IPS-11a (cell line): ENCODE results near the gene HLA-F.

Source experiments
- H3K4me3 ChIP-seq: one replicate; pipeline ENCODE4 v1.5.1; 2013; ENCODE audit warnings: low read depth, low read length, control low read depth

Gene HLA-F

DNA sequence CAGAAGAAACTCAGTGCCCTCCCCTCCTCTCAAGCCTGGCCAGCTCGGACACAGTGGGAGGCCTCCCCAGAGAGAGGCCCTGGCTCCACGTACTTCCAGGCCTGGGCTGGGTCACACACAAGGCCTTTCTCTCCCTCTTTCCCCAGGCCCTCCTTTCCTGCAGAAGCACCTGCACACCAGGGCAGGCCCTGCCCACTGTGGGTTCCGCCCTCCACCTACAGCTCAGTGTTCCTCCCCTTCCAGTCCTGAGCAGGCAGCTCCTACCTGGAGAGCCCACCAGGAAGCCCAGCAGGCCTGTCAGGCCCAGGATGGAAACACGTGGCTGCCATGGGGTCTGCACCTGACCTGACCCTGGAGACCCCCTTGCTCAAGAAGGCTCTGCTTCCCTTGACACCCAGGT is 18.9 kb downstream of the HLA-F start:
- H3K4me3 ChIP-seq, result no peak overlapping the region

DNA sequence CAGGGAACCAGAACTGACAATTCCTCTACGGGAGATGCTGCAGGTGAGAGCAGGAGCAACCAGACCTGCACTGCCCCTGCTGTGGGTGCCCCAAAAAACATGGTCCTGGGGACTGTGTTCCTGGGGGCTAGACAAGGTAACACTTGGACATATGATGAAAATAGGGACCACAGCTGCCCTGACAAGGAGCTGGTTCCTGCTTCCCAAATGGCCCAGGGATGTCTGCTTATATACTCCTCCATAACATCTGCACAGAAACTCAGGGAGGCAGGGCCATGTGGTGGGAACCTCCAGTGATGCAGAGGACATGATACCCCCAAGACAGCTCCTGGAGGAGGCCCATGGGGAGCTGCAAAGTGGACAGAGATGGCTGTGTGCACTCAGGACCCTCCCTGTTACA is 19.8 kb downstream of the HLA-F start:
- no peak overlapping the region for H3K4me3 ChIP-seq

DNA sequence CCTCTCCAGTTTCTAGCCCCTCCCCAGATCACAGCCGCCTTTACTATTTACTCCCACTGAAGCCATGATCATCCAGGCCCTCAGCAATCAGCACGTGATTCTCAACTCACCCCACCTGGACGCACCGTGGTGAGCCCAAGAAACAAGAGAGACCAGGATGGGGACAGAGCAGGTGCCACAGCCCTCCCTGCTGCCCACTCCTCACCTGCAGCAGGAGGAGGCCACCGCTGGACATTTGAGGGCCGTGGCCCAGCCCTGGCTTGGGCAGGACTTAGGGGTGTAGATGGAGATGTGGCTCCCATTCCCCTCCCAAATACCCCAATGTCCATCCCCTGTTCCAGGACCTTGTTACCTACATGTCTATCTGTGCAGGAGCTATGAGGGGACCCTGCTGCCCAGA is 20.3 kb downstream of the HLA-F start:
- H3K4me3 ChIP-seq, result no peak overlapping the region

DNA sequence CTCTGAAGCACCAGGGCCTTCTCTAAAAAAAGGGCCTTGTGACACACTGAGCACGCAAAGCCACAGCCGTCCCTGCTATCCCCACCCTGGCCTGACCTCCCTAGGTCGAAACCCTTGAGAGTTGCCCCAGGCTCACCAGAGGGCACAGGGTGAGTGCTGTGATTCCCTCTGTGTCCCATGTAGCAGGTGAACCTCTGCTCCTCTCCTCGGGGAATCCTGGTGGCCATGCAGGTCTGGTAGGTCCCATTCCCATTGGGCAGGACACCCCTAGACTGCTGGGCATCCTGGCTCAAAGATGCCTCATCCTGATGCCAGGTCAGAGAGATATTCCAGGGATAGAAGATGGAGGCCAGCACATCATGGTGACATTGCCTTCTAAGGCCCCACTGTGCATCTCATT is 20.9 kb downstream of the HLA-F start:
- H3K4me3 ChIP-seq, result no peak overlapping the region

DNA sequence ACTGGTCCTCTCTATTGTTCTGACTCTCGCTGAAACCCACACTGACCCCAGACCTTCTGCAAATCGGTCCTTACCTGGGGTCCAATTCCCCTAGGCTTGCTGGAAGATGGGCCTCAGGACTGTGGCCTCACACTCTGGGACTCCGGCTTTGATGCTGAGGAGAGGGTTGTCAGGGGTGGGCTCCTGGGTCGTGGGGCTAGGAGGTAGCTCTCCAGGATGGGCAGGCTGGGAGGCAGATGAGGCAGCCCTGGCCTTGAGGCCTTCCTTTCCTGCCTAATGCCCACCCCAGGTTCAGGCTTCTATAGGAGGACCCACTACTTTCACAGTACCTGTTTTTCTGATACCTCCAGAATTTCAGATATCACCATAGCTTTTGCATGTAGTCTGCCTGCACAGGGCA is 21.4 kb downstream of the HLA-F start:
- no peak overlapping the region for H3K4me3 ChIP-seq

DNA sequence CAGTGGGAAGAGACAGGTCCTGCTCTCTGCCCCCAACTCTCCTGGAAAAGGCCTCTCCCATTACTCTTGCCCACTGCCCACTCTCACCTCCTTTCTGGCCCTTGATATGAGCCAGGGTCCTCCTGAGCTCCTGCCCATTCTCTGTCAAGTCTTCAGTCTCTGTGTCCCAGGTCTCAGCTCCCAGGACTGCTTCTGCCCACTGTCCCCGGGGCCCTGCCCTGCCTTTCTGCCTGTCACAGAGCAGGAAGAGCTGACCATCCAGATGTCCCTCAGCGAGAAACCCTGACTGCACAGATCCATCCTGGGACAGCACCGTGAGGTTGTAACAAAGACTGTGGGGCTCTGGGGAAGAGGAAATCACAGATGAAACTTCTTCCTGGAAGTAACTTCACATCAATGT is 22.2 kb downstream of the HLA-F start:
- no peak overlapping the region for H3K4me3 ChIP-seq

DNA sequence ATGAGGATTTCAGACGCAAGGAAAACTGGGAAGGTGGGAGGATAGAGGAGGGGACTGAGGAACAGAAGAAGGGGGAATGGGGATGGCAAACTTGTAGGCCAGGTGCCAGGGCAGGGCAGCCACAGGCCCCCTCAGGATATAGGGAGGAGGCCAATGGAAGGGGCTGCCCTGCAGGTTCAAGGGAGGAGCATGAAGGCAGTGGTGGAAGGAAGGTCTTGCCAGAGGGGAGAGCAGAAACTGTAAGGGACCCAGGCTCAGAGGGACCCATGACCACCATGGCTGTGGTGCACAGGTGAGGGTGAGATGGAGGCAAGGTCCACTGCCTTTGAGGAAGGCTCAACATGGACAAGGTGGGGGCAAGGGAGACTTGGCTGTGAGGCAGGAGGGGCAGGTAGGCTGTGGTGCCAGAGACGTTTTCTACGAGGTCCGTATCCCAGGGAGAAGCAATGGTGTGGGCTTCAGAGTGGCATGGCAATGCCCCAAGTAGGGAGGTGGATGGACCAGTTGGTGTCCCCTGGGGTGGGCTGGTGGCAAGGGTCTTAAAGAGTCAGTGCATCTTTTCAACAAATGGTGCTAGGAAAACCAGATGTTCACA is 22.7 kb downstream of the HLA-F start:
- no peak overlapping the region for H3K4me3 ChIP-seq

DNA sequence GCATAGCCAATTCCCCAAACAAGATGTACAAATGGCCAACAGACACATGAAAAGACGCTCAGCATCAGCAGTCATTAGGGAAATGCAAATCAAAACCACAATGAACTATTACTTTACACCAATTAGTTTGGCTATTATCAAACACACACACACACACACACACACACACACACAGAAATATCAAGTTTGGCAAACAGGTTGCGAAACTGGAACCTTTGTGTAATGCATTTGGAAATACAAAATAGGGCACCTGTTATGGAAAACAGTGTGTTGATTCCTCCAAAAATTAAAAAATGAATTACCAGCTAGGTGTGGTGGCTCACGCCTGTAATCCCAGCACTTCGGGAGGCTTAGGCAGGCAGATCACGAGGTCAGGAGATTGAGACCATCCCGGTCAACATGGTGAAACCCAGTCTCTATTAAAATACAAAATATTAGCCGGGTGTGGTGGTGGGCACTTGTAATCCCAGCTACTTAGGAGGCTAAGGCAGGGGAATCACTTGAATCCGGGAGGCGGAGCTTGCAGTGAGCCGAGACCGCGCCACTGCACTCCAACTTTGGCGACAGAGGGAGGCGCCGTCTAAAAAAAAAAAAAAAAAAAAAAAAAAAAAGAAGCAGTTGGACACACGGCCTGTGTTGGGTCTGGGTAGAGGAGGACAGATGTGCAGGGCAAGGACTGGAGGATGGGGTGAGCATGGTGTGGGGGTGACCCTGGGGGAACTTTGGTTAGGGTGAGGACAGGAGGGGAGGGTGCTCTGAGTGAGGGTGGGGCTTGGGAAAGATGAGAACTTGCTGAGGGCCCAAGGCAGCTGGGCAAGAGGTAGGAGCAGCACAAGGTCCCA is 23.8 kb downstream of the HLA-F start:
- no peak overlapping the region for H3K4me3 ChIP-seq

DNA sequence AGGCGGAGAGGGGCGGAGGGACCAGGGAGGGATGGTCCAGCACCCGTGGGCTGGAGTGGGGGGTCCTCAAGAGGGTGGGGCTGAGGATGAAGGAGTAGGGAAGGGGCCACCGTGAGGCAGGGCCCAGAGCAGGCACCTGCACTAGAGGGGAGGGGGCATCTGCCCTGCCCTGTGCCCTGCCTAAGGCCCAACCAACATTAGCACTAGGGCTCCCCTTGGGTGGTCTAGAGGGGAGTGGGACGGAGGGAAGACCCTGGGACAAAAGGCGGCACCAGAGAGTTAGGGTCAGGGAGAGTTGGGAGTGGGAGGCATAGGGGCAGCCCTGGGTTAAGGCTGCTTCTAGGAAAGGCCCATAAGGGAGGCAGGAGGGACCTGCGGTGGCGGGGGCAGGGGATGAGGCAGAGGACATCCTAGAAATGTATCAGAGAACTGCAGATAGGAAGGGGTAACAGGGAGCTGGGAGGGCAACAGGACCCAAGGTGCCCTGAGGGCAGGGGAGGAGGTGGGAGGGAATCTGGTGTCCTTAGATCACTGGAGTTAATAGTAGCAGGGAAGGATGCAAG is 24.5 kb downstream of the HLA-F start:
- H3K4me3 ChIP-seq, result no peak overlapping the region

DNA sequence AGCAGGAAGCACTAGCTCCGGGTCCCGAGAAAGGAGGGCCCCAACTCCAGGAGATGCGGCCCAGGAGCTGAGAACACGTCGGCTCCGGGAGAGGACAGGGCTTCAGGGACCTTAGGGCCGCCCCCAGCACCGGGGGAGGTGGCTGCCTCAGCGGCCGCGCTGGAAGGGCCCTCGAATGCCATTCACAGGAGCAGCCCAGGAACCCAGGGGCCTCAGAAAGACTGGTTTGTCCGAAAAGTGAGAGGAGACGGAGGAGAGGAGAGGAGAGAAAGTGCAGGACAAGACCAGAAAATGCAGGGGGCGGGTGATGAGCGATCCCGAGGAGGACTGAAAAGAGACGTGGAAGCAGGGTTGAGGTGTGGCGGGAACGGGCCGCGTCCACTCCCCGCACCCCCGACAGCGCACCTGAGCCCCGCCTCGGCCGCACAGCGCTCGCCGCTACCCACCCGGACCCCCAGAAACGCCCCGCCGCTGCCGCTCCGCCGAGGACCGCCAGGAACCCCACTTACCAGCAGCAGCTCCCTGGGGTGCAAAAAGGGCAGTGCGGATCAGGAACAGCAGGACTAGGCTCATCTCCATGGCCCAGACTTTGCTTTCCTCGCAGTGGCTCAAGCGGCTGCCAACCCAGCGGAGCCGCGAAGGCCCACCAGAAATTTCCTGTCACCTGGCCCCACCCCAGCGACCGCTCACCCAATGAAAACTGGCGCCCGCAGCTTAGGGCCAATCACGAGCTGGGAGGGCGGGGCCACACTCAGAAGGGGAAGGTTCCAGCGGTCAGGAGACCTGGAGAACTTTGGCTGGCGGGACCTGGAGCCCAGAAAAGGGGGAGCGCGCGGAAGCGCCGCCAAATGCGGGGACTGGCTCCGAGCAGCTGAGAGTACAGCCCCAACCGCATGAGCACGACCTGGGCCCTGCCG is 25.4 kb downstream of the HLA-F start:
- peak overlapping the region; percentile 60 for H3K4me3 ChIP-seq

DNA sequence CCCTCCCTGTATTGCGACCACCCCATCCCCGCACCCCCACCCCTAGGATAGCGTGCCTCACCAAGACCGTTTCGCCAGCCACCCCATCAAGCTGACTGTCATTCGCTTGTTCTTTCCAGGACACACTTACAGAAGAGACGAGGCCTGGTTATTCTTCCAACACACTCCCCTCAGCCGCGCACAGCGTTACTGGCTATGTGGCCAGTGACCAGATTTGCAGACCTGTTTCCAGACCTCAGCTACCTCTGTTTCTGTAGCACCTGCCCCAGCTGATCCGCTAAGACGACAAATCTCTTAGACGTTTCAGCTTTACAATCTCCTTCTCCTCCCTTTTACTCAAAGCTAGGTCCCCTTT is 26.1 kb downstream of the HLA-F start:
- peak overlapping the region; percentile 22 for H3K4me3 ChIP-seq

DNA sequence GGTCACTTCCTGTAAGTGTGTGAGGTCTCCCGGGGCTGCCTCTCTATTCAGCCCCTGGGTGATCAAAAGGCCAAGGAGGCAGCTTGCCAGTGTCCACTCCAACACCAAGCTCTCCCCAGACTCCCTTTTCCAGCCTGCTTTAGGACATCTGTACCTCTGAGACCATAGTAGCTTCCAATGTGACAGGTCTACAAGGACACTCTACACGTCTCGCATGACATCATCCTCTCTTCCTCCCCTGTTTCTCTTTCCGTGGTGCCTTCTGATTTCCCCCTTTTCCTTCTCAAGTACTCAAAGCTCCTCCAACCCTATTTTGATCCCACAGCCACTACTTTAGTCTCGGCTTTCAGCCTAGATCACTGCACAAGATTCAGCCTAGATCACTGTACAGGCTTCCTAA is 26.4 kb downstream of the HLA-F start:
- peak overlapping the region; percentile 22 for H3K4me3 ChIP-seq

DNA sequence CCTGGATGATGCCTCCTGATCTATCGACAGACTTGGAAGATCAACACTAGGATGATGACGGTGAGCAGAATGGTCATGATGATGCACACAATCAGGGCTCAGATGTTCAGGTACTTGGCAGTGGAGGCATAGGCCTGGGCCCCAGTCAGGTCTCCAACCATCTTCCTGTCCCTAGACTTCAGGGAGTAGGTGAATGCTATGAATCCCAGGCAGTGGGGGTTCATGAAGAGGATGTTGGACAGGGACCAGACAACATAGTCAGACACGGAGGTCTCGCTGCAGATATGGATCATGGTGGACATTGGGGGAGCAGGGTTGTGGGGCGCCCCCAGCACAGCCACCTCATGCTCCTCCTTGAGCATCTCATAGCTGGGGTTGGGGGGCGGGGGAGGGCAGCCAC is 27.5 kb downstream of the HLA-F start:
- H3K4me3 ChIP-seq, result no peak overlapping the region

DNA sequence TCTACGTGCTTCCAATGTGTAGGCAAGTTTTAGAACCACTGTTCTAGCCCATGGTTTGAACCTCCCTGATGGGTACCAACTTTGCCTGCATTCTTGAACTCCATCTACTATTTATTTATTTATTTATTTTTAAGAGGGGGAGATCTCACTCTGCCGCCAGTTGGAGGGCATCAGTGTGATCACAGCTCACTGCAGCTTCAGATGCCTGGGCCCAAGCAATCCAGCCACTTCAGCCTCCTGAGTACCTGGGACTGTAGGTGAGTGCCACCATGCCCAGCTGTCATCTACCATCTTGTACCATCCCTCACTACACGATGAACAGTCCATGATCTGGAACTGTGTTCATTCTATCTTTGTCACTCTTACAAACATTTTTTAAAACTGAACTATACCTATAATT is 28.2 kb downstream of the HLA-F start:
- H3K4me3 ChIP-seq, result no peak overlapping the region

DNA sequence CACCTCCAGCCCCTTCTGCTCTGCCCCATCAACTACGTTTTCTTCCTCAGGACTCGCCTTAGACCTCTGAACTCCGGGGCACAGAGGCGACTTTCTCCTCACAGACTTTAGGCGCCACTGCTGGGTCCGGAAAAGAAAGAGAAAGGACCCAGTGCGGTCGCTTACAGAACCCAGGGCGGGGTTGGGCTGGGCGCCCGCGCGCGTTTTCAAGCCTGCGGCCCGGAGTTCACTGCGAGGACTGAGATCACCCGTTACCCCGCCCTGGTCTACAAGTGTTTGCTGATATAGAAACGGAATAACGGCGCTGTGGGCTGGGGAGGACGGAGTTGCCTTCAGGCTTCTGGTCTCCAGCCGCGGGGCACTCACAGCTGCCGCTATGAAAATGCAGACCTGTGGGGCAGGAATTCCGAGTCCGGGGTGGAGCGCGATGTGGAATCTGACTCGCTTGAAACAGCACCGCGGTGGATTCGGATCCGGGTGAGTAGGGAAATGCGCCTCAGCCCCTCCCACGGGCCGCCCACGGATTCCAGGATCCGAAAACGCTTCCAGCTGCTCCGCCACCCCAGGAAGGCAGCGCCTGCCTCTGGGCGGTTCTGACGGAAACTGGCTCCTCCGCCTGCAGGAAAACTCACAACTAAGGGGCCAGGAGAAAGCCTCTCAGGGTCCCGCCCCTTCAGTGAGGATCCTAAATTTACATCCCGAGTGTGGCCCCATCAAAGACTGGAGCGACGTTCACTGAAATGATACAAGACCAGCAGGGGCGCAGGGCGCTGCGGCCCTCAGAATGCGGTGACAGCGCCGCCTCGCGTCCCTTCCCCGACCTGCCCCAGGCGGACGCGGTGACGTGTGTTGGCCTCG is 29.4 kb downstream of the HLA-F start:
- H3K4me3 ChIP-seq, result peak overlapping the region; percentile 60

DNA sequence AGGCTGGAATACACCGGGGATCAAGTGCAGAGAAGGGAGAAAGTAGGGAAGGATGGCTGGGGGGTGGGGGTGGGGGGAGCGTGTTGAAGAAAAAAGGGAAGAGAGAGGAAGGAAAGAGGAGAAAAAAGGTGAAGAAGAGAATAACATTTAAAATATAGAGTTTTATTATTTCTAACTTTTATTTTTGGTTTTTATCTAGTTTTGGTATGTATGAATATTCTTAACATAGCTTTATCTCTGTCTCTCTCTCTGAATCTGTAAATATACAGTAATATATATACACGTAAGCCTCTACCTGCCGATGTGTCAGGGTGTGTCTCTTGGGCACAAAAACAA is 30.0 kb downstream of the HLA-F start:
- H3K4me3 ChIP-seq, result no peak overlapping the region

DNA sequence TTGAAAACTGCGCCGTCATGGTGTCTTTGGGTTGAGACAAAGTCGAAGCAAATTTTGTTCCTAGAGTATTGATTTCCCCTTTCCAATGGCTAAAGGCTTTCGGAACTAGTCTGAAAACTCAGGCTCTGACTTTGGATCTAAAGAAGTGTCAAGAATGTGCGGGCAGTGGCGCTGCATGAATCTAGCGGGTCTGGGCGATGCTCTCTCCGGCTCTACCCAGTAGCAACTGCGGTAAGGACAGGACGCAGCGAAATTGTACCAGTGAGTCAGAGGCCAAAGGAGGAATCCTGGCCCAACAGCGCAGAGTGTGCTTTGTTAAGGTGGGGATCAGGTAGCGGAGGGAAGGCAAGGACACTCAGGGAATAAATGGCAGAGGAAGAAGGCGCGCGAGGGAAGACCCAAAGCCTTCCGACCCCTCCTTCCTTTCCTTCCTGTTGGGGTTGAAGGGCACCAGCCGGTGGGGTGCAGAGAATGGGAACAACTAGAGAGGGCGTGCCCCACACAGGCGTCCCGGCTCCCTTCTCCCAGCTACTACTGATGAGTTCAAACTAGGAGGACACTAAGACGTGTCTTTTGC is 32.1 kb downstream of the HLA-F start:
- H3K4me3 ChIP-seq, result no peak overlapping the region

DNA sequence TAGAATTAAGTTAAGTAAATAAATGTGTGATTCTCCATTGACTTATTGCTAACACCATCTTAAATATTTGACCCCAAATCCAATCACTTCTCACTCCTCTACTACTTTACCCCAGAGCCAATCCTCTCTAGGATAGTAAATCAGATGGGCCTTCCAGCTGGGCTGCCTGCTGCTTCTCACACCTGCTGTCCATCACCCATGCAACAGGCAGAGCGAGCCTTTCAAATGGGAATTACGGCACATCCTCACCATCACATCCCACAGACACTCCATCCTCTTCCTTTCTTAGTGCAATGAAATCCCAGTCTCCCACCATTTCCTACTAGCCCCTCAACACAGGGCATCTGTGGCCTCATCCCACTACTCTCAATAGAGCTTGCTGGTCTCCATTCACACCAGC is 34.0 kb downstream of the HLA-F start:
- H3K4me3 ChIP-seq, result no peak overlapping the region

DNA sequence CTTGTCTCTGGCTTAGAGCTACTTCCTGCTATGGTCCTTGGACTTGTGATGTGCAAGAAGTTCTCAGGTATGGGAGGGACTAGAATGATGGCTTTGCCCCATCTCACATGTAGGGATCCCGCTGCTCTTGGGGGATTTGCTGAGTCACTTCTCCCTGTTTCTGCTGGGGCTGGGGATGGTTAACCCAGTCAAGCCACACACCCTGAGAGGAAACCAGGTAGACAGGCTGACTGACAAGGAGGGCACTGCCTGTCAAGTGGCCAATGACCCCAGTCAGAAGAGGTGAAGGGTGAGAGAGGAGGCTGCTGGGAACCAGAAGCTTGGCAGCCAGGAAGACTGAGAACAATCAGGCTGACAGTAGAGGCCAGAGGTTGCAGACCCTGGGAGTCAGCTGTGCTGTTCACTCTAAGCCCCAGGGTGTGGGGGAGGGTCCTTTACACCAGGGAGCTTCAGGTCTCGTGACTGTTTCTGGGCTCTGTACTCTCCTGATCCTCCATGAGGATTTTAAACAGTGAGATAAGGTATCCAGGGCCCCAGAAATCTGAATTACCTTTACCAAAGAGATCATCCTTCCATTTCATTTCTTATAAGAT is 34.6 kb downstream of the HLA-F start:
- no peak overlapping the region for H3K4me3 ChIP-seq

DNA sequence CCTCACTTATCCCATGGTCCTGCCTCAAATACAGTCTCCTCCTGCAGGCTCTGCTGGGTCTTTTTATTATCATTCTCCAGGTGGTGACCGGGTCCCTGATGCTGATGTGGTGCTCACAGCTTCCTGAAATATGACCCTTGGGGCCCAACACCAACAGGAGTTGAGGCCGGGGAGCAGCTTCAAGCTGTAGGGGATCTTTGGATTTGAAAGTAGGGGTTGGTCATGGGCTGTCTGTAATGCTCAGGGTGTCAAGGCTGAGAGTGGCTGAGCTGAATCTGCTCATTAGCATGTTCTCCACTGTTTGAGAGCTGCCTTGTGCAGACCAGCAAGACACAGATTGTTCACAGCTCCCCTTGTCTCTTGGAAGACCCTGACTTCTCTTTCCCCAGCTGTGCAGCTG is 35.5 kb downstream of the HLA-F start:
- no peak overlapping the region for H3K4me3 ChIP-seq
